DMS 273 treated with DMSO at 0.1 percent for 48 hours (cell line): ENCODE data around the gene SRRM2.
"Not testable (repeated sequence)": the region's sequence is repeated elsewhere in the genome, so short reads cannot be mapped to it uniquely, and the experiment has no call there.

Source experiments
- DNase-seq: peaks from one replicate; lab custom pipeline; 2025; lab: John Stamatoyannopoulos, UW

The SRRM2 gene

DNA sequence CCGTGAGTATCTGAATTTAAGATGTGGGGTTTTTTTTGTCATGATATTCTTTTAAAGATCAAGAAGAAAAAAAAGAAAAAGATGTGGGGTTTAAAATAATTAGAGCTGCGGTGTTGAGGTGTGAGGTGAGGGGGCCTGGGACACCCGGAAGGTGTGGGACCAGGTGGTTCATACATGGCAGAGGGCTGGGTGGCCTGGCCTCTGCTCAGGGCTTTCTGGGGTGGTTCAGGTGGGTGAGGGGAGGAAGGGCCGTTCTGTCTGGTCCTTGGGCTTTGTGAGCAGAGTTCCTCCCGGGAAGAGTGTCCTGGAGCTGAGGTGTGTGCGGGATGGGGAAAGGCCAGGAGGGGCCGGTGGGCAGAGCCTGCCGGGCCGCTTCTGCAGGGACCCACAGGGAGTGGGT is 37.4 kb upstream of the SRRM2 start:
- no peak for DNase-seq

DNA sequence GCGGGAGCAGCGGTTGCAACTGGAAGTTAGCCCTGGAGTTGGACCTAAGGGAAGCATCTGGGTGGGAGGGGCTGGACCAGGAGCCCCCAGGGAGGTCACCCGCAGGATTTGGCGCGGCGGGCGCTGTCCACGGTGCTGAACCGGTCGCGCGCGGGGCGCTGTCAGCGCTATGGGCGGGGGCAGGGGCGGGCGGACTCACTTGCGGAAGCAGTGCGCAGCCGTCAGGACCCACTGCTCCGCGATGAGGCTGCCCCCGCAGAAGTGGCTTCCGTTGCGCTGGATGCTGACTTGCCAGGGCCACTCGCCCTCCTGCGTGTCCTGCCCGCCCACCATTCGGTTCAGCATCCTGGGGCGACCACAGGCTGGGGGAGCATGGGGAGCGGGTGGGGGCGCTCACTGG is 36.9 kb upstream of the SRRM2 start:
- DNase-seq = no peak

DNA sequence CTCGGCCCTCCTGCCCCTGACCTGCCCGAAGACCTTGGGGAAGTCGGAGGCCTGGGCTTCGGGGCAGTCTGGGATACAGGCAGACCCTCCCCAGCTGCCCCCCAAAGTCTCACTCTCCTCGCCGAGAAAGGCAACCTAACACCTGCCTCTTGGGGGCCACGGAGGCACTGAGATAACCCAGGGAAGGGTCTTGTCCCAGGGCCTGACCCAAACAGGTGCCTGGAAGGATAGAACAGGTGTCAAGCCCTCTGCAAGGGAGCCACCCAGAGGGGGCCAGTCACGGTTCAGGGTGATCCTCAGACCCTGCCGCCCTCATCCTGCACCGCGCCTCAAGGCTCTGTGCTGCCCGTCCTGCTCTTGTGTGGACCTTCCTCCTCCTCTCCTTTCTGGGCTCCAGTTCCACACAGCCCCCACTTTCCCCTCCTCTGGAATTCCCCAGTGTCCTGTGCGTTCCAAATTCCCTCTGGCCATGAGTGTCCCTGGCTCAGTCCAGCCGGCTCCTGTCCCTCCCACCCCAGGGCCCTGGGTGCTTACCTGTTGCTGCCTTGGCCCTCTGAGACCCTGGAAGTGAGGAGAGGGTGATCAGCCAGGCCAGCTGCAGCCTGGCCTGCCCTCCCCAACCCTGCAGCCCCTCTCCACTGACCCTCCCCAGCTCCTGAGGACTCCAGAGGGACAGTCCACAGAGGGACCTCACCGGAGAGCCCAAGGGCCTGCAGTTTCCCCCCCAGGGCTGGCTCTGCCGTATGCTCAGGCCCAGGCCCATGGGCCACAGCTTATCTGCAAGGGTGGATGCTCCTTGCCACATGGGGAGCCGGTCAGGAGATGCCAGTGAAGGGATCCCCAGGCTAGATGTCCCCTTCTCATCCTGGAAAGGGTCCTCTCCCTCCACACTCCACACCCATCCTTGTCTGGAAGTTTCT is 36.2 kb upstream of the SRRM2 start:
- no peak for DNase-seq

DNA sequence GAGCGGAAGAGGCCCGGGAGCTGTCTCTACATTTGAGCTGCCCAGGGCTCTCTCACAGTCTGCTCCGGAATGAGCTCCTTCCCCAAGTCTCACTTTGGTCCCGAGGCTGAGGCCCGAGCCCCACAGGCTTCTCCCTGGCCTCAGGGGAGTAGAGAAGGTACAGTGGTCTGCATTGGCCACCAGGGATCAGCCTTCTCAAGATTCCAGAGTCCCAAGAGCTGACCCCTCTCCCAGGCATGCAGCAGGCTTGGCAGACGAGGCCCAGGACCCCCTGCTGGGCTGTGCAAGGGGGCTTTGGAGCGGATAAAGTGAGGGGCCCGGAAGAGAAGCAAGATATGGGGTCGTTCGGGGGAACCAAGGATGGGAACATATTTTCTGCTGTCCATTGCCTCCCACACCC is 35.5 kb upstream of the SRRM2 start:
- no peak for DNase-seq

DNA sequence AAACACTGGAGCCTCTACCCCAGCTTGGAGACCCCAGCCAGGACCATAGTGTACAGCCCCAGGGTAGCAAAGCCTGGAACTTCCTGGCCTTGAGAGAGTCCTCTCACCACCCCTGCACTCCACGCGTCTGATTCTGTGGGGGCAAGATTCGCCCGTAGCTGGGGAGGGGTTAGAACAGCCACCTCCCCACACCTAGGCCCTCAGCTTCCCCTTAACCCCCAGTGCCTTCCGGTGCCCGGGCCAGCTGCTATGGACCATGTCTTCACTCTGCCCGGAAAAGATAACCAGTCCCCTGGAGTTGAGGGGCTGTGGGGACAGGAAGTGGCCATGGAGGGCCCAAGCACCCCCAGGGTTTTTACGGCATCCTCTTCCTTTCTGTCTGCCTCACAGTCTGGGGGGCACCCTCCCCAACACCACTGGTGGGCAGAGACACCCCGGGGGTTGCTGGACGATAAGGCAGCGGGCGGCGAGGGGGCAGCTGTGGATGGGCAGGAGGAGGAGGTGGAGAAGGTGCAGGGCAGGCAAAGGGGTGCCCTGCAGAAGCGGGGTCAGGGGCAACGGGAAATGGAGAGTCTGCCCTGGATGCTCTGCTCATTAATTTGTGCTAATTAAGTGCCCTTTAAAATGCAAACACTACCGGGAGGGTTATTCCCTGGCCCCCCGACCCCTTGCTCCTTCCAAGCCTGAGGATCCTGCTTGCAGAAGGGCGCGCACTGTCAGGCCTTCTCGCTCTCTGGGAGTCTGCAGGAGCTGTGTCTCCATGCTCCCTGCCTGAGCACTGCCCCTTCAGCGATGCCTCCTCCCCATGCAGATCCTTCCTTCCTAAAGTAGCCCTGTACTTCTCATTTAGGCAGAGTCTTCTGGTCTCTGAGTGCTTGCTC is 34.8 kb upstream of the SRRM2 start:
- no peak for DNase-seq

DNA sequence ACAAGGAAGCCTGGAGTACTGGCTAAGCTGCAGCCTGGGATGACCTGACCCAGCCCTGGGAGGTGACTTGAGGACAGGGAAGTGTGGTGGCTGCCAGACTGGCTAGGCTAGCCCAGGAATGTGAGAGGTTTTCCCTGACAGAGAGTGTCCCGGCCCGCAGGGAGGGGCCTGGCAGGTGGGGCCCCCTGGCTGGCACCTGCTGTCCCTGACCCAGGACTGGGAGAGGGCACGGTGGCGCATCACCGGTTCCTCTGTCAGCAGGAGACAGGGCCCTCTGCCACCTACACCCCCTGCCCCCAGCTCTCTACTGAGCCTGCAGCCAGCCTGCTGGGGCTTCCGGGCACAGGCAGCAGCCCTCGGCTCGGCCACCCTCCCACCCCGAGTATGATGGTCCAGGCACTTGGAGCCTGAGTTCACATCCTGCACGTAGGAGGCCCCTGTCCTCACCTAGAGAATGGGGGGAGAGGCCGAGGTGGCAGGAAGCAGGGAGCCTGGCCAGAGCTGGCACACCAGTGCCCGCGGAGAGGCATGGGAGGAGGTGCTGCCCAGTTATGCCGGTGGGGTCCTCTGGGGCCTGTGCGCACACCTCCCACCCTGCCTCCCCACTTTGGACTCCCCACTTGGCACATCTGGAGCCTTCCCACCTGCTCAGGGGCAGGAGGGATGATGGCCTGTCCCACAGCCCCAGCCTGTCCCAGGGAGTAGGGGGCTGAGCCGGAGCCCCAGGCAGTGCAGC is 32.9 kb upstream of the SRRM2 start:
- no peak for DNase-seq

DNA sequence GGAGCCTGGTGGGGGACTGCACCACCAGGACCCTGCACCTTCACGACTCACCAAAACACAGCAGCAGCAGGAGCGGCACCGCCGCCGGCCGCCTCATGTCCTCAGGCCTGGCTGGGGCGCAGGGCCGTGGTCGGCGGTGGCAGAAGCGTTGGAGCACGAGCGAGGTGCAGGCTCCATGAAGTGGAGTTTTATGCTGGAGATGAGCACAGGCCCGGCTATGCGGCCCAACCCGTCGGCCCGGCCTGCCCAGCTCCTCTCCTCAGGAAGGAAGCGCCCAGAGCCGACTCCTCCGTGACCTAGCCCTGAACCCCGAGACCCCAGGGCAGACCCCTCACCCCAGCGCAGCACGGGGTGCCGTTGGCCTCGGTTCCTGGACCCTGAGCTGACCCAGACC is 32.4 kb upstream of the SRRM2 start, which contains the start of gene PRSS27:
Gene PRSS27 (minus strand): TSS at position 161 of the 394 bp plus-strand sequence. CDS start 64 bp downstream, at position 97.
- DNase-seq = no peak

DNA sequence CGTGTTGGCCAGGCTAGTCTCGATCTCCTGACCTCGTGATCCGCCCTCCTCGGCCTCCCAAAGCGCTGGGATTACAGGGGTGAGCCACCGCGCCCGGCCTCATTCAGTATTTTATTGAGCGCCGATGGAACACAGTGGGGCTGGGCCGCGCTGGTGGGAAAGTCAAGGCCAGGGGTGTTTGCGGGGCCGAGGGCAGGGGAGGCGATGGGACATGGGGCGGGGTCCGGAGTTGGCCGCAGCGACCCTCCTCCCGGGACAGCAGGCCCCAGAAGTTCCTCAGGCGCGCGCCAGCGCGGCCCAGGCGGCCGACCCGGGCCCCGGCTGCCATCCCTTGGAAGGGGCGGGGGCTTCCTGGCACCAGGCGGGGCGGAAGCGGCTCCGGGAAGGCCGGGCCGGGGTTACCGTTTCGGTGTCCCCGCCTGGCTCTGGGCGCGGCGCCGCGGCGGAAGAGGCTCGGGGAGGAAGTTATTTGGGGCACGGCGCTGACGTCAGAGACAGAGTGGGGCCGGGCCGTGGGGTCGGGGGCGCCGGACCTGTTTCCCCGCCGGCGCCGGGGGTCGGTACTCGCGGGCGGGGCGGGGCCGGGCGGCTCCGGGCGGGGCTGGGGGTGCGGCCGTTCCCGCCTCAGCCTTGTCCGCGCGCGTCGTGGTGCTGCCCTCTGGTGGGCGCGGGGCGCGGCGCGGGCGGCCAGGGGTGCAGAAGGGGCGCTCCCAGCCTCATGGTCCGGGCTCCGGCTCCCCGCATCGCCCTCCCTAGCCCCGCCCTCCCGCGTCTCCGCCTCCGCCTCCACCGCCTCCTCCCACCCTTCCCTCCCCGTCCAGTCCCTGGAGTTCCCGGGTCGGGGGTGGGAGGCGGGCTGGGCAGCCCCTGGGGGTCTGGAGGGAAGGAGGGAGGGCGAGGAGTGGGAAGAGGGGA is 31.5 kb upstream of the SRRM2 start:
- DNase-seq = peak; percentile 70

DNA sequence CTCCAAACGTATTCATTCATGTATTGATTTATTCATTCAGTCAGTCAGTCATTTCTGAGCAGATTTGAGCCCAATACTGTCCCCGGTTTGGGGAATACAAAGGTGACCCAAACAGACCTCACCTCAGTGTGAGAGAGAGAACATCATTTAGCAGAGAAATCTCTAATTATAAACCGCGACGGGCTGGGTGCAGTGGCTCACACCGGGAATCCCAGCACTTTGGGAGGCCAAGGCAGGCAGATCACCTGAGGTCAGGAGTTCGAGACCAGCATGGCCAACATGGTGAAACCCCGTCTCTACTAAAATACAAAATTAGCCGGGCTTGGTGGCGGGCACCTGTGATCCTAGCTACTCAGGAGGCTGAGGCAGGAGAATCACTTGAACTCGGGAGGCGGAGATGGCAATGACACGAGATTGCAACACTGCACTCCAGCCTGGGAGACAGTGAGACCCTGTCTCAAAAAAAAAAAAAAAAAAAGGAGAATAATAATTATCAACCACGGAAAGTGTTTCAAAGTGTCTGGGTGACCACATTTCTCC is 30.7 kb upstream of the SRRM2 start:
- not testable (repeated sequence) for DNase-seq

DNA sequence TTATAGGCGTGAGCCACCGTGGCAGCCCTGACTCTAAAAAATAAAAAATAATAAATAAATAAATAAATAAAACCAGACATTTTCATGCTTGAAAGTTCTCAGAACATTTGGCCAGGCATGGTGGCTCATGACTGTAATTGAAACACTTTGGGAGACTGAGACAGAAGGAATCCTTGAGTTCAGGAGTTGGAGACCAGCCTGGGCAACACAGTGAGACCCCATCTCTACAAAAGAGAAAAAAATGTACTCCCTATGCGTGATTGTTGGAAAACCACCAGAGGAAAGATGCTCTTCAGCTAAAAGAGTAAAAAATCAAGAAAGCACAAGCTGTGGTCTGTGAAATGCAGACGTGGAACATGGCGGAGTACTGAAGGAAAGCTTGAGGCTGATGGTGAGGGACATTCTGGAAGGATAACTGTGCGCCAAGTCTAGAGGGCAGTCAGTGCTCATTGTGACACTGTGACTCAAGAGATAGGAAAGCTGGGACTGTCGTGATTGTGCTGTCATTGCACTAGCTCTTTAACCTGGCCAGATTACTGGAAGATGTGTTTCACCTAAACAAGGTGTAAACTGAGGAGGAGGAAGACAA is 28.3 kb upstream of the SRRM2 start:
- no peak for DNase-seq

DNA sequence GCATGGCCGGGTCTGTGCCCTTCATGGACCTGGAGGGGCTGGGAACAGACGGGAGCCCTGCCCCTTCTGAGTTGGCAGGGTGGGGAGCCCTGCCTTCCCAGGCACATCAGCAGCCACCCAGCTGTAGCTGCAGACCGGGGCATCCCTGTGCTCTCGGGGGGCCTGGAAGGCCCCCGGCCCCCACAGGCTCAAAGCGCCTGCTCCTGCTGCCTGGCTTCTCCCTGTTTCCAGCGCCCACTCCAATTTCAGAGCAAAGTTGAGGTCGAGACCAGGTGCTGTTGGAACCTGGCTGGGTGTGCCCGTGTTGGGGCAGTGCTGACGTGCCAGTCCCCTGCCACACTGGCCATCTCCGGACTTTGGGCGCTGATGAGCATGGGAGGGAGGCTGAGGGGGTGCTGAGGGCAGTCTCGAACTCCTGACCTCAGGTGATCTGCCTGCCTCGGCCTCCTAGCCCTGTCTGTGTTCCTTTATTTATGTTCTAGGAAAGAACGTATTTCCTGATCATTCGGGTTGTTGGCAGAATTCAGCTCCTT is 27.6 kb upstream of the SRRM2 start:
- no peak for DNase-seq

DNA sequence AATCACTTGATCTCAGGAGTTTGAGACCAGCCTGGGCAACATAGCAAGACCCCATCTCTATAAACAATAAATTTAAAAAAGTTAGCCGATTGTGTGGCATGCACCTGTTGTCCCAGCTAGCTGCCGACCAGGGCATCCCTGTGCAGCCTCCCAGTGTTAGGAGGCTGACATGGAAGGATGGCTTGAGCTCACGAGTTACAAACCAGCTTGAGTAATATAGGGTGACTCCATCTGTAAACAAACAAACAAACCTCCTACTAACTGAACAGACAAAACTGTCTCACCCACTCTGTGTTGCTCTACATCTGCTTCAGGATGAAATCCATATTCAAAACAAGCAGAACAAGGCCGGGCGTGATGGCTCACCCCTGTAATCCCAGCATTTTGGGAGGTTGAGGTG is 25.5 kb upstream of the SRRM2 start:
- DNase-seq = no peak

DNA sequence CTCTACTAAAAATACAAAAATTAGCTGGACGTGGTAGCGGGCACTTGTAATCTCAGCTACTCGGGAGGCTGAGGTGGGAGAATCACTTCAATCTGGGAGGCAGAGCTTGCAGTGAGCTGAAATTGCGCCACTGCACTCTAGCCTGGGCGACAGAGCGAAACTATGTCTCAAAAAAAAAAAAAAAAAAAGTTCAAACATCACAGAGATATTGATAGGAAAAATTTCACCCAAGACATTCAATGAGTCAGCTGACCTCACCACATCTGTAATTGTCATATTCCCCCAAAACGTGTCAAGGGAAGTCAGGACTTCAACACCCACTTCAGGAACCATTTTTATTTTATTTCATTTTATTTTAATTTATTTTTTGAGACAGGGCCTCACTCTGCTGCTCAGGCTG is 24.4 kb upstream of the SRRM2 start:
- DNase-seq = no peak

DNA sequence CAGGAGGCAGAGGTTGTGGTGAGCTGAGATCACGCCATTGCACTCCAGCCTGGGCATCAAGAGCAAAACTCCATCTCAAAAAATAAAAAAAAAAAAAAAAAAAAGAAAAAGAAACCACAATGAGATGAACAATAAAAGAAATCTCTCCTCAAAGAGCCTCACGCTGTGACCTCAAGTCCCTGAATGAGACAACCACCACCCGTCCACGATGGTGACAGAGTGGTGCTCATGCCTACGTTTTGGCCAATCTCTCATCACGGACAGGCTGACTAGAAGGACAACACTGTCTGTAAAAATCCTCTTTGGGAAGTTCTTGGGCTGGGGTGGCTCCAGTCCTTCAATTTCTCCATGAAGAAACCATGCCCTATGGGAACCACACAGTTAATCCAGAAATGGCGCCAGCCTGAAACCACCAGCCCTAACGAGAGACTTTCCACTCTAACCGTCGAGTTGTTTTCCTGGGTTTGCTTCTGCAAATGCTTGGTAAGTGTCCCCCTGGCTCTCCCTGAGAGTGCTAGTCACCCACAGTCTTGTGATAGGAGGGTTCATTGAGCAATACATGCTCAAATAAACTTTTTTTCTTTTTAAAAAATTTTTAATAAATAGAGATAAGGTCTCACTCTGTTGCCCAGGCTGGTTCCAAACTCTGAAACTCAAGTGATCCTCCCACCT is 17.5 kb upstream of the SRRM2 start:
- DNase-seq = no peak

DNA sequence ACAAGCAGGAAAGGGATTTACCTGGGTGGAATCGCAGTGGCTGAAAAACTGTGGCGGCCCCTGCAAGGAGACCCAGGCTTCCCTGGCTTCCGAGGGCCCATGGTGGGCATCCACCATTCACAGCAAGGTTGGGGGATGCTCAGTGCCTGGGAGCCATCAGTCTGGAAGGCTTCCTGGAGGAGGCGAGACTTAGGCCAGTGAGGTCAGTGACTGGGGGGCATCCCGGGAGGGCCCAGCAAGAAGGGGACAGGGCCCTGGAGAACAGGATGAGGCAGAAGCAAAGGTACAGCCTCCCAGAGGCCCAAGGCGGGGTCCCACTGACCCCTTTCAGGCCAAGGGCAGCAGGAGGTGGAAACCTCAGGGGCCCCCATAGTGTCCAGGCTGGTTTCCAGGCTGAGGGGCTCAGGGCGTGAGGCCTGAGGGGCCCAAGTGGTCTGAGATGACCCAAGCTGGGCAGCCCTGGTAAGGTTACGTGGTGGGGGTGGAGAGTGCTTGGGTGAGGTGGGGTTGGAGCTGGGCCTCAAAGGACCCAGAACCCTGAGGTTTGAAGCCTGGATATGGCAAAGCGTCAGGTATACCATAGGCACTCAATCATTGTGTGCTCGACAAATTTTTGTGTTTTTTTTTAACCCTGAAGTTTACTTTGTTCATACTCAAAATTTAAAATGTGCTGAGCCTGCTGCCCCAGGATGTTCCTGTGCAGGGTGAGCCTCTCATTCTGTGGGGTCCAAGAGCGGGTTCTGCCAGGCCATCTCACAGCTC is 15.8 kb upstream of the SRRM2 start:
- DNase-seq = no peak

DNA sequence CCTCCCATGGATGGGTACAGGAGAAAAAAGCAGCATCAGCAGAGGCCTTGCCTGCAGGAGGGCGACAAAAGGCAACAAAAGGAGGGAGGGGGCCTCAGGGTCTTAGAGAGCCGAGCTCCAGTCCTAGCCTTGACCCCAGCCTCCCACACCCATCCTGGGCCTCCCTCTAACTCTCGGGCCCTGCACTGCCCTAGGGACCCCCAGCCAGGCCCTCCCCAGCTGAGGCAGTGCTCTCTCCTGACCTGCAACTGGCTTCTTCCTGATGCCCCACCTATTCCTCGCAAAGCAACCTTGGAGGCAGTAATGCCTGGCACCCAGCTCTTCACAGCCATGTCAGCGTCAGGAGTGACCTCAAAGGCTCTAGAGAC is 15.2 kb upstream of the SRRM2 start:
- DNase-seq = no peak

DNA sequence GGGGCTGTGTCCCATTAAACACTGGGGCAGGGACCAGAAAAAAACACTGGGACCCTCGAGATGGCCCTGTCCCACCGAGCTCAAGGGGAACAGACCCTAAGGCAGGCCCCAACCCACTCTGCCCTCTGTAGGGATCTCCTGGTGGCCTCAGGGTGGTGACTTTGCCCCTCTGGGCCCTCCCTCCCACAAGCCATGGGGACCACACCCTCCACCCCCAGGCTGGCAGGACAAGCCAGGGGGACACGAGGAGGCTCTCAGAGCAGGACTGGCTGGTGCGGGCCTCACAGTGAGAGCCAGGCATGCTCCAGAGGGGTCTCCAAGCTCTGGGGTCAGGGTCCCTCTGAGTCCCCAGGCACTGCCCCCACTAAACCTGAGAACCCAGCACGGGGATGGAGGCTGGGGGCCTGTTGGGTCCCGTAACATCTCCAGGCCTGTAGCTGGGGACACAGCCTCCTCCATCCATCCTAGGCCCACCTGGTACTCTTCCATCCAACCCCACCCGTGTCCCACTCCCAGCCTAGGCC is 14.5 kb upstream of the SRRM2 start:
- DNase-seq = no peak

DNA sequence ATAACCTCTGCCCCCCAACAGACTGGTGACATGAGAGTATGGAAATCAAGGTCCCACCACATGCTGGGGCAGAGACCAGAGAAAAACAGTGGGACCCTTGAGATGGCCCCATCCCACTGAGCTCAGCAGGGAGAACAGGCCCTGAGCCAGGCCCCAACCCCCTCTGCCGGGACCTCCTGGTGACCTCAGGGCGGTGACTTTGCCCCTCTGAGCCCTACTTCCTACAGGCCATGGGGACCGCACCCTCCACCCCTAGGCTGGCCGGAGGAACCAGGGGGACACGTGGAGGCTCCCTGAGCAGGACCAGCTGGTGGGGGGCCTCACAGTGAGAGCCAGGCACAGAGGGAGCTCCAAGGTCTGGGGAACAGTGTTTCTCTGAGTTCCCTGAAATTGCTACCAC is 13.8 kb upstream of the SRRM2 start:
- no peak for DNase-seq
